CMK (cell line): ENCODE data around the gene ZNF688.
"Not testable (repeated sequence)": the region's sequence is repeated elsewhere in the genome, so short reads cannot be mapped to it uniquely, and the experiment has no call there.

Experiments used
- DNase-seq: peaks from one replicate; pipeline ENCODE4 v3.0.0-alpha.2; 2010; ENCODE audit warnings: low read depth

The ZNF688 gene

DNA sequence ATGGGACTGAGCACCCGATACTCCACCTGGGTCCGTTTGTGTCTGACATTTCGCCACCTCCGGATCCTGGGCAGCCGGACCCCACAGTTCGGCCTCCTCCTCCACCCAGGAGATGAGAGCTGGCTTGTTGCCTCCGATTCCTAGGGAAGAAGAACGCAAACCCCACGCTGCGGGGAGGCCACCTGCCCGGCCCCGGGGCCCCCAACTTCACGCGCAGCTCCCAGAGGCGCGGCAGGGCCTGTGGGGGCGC is 13.9 kb downstream of the ZNF688 start:
- no peak for DNase-seq

DNA sequence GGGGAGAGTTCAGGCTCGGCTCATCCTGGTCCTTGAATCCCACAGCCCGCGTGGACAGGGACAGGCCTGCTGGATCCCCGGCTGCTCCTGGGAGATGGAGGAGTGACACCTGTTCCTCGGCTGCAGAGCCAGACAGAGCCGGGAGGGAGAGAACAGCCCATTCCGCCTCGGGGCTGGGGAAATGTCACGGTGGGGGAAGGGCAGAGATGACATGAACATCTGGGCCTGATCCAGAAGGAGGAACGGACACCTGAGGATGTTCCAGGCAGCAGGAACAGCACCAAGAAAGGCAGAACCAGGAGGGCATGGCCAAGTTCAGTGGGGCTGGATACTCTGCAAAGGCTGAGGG is 15.4 kb downstream of the ZNF688 start:
- no peak for DNase-seq

DNA sequence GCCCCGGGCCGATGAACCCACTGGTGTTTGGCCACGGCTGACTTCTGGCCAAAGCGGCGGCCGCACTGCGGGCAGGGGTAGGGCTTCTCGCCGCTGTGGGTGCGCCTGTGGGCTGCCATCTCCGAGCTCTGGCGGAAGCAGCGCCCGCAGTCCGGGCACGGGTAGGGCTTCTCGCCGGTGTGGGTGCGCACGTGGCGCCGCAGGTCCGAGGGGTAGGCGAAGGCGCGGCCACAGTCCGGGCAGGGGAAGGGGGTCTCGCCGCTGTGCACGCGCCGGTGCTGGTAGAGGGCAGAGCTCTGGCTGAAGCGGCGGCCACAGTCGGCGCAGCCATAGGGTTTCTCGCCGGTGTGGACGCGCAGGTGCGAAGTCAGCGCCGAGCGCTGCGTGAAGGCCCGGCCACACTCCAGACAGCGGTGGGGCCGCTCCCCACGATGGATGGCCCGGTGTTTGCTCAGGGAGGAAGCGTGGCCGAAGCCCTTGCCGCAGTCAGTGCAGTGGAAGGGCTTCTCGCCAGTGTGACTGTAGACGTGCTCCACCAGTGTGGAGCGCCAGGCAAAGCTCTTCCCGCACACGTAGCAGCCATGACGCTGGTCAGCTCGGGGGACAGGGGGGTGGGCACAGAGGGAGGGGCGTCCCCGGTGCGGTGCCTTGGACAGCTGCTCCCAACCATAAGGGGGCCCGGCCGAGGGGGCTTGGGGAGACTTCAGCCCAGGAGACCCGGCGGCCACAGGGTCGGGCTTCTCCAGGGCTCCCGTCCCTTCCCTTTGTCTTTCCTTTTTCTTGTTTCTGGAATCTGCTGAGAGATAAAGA is 16.0 kb downstream of the ZNF688 start:
- no peak for DNase-seq

DNA sequence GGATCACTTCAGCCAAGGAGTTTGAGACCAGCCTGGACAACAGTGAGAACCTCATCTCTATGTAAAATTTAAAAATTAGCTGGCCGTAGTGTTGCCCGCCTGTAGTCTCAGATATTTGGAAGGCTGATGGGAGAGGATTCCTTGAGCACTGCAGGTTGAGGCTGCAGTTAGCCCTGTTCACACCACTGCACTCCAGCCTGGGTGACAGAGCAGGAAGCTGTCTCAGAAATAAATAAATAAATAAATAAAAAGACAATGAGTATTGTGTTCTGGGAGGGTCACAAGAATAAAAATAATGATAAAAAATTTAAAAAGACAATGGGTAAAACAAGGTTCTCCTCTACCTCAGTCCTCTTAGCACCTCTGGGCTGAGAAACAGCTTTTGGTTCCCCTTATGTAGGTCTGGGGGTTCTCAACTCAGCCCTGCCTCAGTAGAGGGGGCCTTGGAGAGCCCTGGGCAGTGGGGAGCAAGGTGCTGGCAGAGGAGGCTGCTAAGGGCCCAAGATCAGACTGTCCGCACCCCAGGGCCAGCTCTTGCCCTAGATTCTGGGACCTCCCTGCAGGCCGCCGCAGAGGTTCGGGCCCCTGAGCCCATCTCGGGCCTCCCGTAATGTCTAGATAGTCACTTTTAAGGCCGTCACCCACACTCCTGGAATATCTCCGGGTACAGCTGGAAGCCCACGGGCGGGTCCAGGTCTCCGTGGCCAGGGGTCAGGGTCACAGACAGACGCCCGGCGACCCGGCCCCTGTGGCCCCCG is 16.8 kb downstream of the ZNF688 start:
- no peak for DNase-seq

DNA sequence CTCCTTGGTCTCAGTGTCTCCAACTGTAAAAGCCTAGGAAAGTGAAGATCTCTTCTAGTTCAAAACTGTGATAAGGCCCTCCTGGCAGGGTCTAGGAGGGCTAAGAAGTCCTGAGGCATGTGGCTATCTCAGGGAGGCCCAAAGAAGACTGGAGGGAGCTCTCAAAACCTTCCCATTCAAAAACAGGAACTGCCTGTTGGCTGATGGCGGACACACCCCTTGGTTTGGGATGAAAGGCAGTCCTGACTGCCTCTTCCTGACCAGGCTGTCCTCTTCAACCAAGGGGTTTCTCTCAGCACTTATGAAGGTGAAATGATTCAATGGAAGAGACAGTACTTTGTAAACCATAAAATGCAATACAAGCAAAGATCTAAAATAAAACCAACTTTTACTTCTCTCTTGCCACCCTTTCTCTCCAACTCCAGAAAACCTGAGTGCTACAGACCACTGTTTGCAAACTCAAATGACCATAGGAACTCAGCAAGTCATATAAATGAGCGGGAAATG is 18.1 kb downstream of the ZNF688 start:
- DNase-seq, result no peak

DNA sequence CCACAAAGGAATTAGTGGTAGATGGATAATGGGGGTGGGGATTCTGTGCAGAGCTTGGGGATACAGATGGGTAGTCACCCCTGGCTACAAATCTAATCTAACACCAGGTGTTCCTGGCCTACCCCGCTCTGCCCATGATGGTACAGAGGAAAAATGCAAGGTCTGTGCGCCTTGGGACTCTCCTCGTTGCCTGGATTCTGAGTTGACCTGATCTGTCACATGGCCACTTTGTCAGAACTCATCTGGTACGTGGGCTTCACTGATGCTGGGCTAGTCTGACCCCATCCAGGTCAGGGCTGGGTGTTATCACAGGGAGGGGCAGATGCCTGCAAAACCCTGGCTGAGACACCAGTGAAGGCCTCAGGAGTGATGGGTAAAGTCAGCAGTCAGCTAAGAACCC is 18.6 kb downstream of the ZNF688 start:
- no peak for DNase-seq

DNA sequence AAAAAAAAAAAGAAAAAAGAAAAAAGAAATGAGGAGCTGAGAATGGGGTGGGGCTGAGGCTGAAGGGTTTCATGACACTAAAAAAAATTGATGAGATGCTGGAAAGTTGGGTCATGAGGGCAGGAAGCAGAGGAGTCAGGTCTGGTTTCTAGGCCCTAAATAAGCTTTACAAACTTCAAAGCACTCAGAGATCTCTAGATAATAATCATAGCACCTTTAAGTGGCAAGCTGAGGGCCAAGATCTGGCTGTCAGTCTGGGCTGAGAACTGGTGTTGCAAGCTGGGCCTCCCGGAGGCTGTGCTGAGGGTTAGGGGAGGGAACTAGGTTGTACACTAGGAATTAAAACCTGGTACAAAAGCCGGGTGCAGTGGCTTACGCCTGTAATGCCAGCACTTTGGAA is 19.7 kb downstream of the ZNF688 start:
- DNase-seq, result no peak

DNA sequence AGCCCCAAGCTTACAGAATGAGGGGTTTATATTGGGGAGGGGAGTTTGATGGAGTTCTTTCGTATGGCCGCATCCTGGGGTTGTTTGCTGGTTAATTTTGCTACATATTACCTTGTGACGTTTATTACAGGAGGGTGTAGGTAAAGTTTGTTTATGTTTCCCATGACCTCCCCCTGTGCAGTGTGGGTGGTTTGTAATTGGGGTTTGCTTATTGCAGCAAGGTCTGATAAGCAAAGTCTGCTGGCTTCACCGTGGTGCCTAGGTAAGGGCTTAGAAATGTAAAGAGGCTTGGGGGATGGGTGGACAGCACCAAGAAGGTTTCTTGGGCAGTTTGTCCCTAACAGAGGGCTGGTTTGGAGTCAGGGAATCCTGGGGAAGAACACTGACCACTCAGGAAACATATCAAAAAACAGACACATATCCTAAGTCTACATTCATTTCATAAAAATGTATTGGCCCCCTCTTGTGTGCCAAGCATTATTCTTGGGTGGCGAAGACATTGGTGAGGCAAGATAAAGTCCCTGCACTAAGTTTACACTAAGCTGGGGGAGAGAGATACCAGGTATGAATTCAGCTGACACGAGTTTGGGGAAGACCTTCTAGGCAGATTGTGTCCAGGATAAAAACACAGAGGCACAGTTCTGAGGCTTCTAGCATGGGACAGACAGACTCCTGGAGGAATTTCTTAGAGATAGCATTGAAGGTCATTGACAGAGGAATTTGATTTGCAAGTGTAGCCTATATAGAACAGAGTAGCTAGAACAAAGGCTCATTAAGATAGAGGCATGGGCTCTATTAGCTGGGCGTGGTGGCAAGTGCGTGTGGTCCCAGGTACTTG is 22.9 kb downstream of the ZNF688 start:
- DNase-seq, result no peak

DNA sequence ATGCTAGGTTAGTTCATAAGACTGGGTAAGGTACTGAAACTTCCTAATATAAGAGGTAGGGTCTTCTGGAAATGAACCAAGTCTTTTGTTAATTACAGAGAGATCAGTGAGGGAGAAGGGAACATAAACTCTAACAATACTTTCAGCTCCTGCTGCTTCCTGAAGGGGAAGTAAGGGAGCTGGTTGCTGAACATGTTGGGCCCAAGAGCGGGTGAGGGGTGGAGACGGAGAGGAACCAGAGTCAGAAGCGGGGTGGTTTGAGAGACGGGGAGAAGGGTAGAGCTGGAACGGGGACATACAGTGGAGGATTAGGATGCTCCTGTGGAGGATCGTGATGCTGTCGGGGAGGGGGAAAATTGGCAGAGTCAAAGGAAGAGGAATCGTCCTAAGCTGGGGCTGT is 25.4 kb downstream of the ZNF688 start:
- no peak for DNase-seq

DNA sequence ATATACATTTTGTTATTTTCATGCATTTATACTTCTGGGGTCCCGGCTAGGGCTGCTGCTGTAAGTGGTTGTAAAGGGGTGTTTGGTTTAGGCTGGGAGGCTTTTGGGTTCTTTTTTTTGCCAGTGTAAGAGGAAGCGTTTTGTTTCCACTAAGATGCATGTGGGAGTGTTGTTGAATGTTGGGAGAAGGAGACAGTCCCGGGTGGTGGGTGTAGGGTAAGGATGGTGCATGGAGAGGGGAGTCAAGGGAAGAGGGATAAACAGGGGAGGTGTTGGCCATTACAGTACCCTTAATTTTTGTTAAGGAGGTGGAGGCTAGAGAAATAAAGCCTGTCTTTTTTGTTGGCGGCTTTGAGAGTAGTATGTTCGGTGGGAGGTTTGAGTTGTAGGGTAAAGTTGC is 28.4 kb downstream of the ZNF688 start:
- no peak for DNase-seq

DNA sequence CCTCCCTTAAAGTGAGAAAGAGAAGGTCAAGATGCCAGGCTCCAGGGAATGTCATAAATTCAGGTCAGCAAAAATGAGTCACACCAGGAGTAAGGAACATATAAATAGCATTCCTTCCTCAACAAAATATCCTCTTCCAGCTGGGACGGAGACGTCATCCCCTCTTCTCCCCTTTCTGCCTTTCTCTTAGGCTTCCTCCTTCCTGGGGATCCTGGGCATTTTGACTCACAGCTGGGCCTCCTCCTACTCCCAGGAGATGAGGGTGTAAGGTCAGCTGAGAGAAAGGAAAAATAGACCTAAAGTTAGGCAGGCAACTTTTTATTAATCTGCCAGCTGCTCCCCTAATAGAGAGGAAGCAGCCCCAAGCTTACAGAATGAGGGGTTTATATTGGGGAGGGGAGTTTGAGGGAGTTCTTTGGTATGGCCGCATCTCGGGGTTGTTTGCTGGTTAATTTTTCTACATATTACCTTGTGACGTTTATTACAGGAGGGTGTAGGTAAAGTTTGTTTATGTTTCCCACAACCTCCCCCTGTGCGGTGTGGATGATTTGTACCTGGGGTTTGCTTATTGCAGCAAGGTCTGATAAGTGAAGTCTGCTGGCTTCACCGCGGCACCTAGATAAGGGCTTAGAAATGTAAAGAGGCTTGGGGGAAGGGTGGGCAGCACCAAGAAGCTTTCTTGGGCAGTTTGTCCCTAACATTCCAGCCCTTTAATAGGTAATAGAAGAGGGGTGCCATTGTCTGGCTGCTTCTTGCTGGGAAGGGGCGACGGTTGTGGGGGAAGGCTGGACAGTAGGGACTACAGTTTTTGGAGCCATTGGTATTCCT is 29.8 kb downstream of the ZNF688 start:
- DNase-seq, result no peak

DNA sequence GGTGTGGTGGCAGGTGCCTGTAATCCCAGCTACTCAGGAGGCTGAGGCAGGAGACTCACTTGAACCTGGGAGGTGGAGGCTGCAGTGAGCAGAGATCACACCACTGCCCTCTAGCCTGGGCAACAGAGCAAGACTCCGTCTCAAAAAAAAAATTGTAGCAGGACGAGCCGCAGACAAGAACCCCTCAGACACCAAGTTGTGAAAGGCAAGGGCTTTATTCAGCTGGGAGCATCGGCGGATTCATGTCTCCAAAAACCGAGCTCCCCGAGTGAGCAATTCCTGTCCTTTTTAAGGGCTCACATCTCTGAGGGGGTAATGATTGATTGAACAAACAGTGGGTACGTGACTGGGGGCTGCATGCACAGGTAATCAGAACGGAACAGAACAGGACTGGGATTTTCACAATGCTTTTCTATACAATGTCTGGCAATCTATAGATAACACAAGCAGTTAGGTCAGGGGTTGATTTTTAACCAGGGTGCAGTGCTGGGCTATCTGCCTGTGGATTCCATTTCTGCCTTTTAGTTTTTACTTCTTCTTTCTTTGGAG is 30.5 kb downstream of the ZNF688 start:
- DNase-seq, result not testable (repeated sequence)

DNA sequence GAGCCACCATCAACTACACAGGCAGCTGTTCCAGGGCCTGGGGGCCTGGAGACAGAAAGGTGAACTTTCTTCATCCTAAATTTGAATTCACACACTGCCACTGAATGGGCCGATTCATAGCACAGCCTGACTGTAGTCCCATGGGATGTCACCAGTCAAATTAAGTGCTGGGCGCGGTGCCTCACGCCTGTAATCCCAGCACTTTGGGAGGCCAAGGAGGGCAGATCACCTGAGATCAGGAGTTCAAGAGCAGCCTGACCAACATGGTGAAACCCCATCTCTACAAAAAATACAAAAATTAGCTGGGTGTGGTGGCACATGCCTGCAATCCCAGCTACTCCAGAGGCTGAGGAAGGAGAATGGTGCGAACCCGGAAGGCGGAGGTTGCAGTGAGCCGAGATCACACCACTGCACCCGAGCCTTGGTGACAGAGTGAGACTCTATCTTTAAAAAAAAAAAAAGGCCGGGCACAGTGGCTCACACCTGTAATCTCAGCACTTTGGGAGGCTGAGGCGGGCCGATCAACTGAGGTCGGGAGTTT is 31.5 kb downstream of the ZNF688 start:
- not testable (repeated sequence) for DNase-seq

DNA sequence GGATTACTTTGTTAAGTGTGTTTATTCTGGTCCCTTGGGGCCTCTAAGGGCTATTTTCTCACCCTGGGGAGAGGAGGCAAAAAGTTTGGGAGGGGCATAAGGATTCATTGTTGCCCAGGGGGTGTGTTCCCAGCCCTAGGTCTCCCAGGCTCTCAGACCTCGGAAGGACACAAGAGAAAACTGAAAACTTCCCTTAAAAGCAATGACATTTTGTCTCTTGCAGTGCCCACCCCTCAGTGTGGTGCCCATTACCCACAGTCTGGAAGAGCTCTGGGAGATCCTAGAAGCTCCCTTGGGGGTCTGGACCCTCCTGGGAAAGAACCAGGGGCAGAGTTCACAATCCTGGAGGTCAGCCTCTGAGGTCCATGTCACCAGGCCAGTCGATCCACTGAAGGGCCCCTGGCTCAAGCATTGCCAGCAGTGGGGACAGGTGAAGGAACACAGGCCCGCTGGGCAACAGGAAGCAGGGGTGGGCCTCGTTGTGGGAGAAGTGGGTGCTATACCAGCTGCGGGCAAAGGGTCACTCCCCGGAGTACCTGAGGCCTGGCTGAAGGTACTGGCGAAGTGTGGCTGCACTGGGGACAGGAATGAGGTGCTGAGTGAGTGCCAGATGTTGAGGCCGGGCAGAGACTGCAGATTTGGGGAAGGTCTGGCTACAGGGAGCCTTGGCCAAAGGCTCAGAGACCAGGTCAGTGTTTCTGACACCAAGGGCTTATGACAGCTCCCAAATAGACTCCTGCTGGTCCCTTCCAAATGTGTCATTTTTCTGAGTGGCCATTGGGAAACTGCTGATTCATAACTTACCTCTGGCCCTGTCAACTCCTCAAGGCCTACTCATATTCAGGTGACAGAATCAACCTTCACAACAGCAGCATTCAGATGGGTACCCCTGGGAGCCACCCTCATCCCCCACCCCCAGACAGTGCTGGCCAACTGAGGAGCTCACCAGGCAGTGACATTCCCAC is 32.2 kb downstream of the ZNF688 start:
- DNase-seq, result no peak

DNA sequence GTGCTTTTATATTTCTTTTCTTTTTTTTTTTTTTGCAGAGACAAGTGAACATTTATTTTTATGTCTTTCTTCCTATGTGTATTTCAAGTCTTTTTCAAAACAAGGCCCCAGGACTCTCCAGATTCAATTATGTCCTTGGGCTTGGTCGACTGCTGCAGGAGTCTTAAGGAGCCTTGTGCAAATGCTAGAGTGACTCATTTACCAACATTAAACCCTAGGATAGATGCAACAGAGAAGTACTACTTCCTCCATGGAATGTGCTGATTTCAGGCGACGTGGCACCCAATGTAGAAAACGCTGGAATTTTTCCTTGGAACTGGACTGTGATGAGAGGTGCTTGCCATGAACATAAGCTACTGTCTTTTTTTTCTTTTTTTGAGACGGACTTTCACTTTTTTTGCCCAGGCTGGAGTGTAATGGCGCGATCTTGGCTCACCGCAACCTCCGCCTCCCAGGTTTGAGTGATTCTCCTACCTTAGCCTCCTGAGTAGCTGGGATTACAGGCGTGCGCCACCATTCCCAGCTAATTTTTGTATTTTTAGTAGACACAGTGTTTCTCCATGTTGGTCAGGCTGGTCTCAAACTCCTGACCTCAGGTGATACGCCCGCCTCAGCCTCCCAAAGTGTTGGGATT is 35.0 kb downstream of the ZNF688 start:
- DNase-seq, result not testable (repeated sequence)

DNA sequence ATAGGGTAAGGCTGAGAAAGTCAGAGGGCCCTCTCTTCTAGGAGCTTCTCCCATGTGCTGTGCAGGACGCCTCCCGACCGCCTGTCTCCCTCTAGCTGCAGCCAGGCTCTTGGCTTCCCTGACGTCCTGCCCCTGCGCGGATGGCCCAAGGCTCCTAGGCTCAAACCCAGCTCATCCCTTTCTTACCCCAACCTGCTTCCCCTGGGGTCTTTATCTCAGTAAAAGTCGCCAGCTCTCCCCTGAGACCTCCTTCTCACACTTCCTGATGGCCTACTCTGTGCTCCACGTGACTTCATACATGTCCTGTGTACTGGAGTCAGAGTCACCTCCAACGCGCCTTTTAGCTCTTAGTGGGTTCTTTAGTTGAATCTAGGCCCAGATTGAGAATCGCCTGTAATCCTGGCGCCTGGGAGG is 35.7 kb downstream of the ZNF688 start:
- no peak for DNase-seq

DNA sequence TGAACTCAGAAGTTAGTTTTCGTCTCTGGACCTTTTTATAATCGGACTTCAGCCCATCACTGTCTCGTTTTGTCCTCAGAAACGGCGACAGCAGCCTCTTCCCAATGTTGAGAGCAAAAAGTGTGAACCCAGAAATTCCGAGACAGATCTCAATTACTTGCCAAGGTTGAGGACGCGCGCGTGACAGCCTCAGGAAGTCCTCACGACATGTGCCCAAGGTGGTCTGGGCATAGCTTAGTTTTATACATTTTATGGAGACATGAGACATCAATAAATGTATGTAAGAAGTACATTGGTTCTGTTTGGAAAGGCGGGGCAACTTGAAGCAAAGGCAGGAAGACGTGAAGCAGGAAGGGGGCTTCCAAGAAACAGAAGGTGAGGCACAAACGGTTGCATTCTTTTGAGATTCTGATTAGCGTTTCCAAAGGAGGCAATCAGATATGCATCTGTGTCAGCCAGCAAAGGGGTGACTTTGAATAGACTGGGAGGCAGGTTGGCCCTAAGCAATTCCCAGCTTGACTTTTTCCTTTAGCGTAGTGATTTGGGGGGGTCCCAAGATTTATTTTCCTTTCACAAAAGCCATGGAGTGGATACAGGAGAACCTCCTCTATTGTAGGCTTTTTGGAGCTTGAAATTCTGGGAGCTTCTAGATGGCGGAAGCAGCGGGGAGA is 36.3 kb downstream of the ZNF688 start:
- DNase-seq, result no peak

DNA sequence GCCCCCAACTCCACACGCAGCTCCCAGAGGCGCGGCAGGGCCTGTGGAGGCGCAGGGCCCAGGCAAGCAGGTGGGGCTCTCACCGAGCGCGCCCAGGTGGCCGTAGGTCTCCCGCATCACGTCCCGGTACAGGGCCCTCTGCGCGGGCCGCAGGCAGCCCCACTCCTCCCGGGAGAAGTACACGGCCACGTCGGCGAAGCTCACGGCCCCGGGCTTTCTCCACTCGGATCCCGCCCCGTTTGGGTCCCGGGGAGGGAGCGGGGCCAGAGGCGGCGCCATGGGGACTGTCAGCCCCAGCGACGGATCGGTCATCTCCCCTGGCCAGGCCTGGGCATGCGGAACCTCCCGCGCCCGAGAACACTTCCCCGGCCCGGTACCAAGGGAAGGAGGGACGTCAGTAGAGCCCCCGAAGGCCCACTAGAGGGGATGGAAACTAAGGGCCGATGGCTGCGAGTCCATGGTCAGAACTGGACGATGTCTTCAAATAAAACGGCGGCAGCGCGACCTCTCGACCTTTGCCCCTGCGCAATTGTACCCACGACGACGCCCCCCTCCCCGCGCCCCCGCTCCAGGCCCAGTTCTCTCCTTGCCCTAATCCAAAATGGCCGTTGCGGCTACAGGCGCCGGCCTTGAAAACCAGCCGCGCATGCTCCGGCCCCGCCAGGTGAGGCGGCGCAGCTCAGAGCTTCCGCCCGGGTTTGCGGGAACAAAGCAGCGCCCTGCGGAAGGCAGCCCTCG is 37.0 kb downstream of the ZNF688 start, which contains the start of gene ZNF747:
Gene ZNF747, minus strand, starts transcription at position 491 of the 738 bp plus-strand sequence. Its CDS starts 179 bp downstream, at position 312.
- DNase-seq, result peak; percentile 78
